GM12878 (cell line): ENCODE data around the gene ADPRHL1. TPM values are rescaled to one million over a fixed set of nuclear protein-coding genes. Genes with fewer than 3 reads are reported as not detected.

Experiments
- ATAC-seq: fragments of 200-7000 bp; cut with Tn5 transposase; 3 replicates; pipeline ENCODE4 v1.9.1; 2020; ENCODE audit warnings: mild to moderate bottlenecking, moderate library complexity
- BruUV-seq: library from RNA; stranded (reverse); fragments of 400-500 nt; replicated peaks from 2 replicates; lab custom pipeline; 2021; lab: Mats Ljungman, UMichigan
- CTCF ChIA-PET: fragments of 300-600 bp; sonication (Branson Sonifier 250); formaldehyde crosslinking; extraction: SDS; loops from one replicate; lab custom pipeline; 2021; ENCODE audit warnings: inconsistent platforms; lab: Yijun Ruan, JAX
- POLR2A ChIA-PET: fragments of 350-600 bp; formaldehyde crosslinking; extraction: SDS; loops from one replicate; lab custom pipeline; 2021; ENCODE audit warnings: inconsistent platforms; lab: Charles Lee
- RAD21 ChIA-PET: fragments of 300-600 bp; sonication (Branson Sonifier 250); formaldehyde crosslinking; loops from one replicate; lab custom pipeline; 2023; ENCODE audit warnings: antibody characterized with exemption; ENCODE audit not compliant: unreplicated experiment; lab: Charles Lee
- SMC1A ChIA-PET: fragments of 300-600 bp; sonication (Branson Sonifier 250); formaldehyde crosslinking; loops from one replicate; lab custom pipeline; 2023; ENCODE audit not compliant: unreplicated experiment, uncharacterized antibody; lab: Charles Lee
- DNase-seq: peaks from one replicate; pipeline ENCODE4 v3.0.0-alpha.2; 2011; ENCODE audit warnings: low read depth, low spot score
- FAIRE-seq: peaks from 3 replicates; lab custom pipeline; 2011; peaks lifted over from hg19 to GRCh38; lab: Jason Lieb, UNC
- H2AFZ ChIP-seq: 2 replicates; pipeline ENCODE4 v1.6.0; 2011; ENCODE audit warnings: low read depth, low read length, control low read depth; ENCODE audit not compliant: control insufficient read depth
- H3K27ac ChIP-seq: 2 replicates; pipeline ENCODE4 v1.5.1; 2011; ENCODE audit warnings: control low read depth; ENCODE audit not compliant: control insufficient read depth, insufficient read depth
- H3K27me3 ChIP-seq, 2 experiments: replicated peaks in 1 of 2; 2 replicates each; pipeline versions ENCODE4 v1.6.0 to v1.6.1; 2011; ENCODE audit warnings: low read length in 1 of 2; ENCODE audit not compliant: control insufficient read depth in 2 of 2, insufficient read depth in 2 of 2
- H3K36me3 ChIP-seq, 2 experiments: 2 replicates each; pipeline ENCODE4 v1.5.1; 2011; ENCODE audit warnings: low read length in 1 of 2; ENCODE audit not compliant: control insufficient read depth in 2 of 2, insufficient read depth in 2 of 2
- H3K4me1 ChIP-seq: 2 replicates; pipeline ENCODE4 v1.6.1; 2011; ENCODE audit warnings: mild to moderate bottlenecking, low read length, moderate library complexity, mixed read lengths; ENCODE audit not compliant: control insufficient read depth, insufficient read depth
- H3K4me2 ChIP-seq: 2 replicates; pipeline ENCODE4 v1.6.0; 2011; ENCODE audit warnings: control low read depth; ENCODE audit not compliant: control insufficient read depth, insufficient read depth
- H3K4me3 ChIP-seq: fragments of 200-600 bp; sonication (generic); 2 replicates; pipeline ENCODE4 v1.5.1; 2016
- H3K79me2 ChIP-seq: 2 replicates; pipeline ENCODE4 v1.6.0; 2011; ENCODE audit warnings: low read length; ENCODE audit not compliant: control insufficient read depth, insufficient read depth
- H3K9ac ChIP-seq: 2 replicates; pipeline ENCODE4 v1.8.0; 2011; ENCODE audit warnings: low read length, control low read depth, mixed read lengths; ENCODE audit not compliant: control insufficient read depth, insufficient read depth
- H3K9me3 ChIP-seq: replicated peaks from 3 replicates; pipeline ENCODE4 v1.5.1; 2011; ENCODE audit warnings: mild to moderate bottlenecking, low read length; ENCODE audit not compliant: control insufficient read depth, insufficient read depth
- H4K20me1 ChIP-seq: 2 replicates; pipeline ENCODE4 v1.6.0; 2011; ENCODE audit not compliant: control insufficient read depth, insufficient read depth
- CEBPB ChIP-seq, 2 experiments: fragments of 150-350 bp in 1 of 2; IDR thresholded peaks; 2 replicates each; pipeline ENCODE4 v1.6.1; 2012 to 2014; ENCODE audit warnings: low read depth in 2 of 2, low read length in 2 of 2, borderline replicate concordance in 1 of 2, inconsistent platforms in 1 of 2
- CHD2 ChIP-seq: IDR thresholded peaks from 2 replicates; pipeline ENCODE4 v1.6.1; 2011; ENCODE audit warnings: low read depth, low read length, improper control_type of control experiment, borderline replicate concordance
- CREB1 ChIP-seq: IDR thresholded peaks from 2 replicates; pipeline ENCODE4 v1.6.1; 2012; ENCODE audit warnings: low read depth, mild to moderate bottlenecking, inconsistent platforms
- DPF2 ChIP-seq: fragments of 450-650 bp; IDR thresholded peaks from 2 replicates; pipeline ENCODE4 v1.6.1; 2017; ENCODE audit warnings: mild to moderate bottlenecking
- EED ChIP-seq: sonication (generic); IDR thresholded peaks from 2 replicates; pipeline ENCODE4 v1.6.1; 2016; ENCODE audit warnings: antibody characterized with exemption, low read depth
- EZH2 ChIP-seq: IDR thresholded peaks from 2 replicates; pipeline ENCODE4 v1.6.1; 2012; ENCODE audit warnings: low read depth, mild to moderate bottlenecking, control low read depth, inconsistent platforms, low read length, borderline replicate concordance; ENCODE audit not compliant: control insufficient read depth
- MEF2B ChIP-seq: fragments of 450-650 bp; IDR thresholded peaks from 2 replicates; pipeline ENCODE4 v1.6.1; 2018; ENCODE audit warnings: mild to moderate bottlenecking, moderate library complexity; ENCODE audit not compliant: partially characterized antibody, poor library complexity, severe bottlenecking
- MTA3 ChIP-seq: IDR thresholded peaks from 2 replicates; pipeline ENCODE4 v1.6.1; 2012; ENCODE audit warnings: low read length, inconsistent platforms, borderline replicate concordance
- MXI1 ChIP-seq: fragments of 150-350 bp; IDR thresholded peaks from 2 replicates; pipeline ENCODE4 v1.6.1; 2011; ENCODE audit warnings: low read depth, mild to moderate bottlenecking, inconsistent platforms, low read length, improper control_type of control experiment
- RELA ChIP-seq: fragments of 450-650 bp; IDR thresholded peaks from 2 replicates; pipeline ENCODE4 v1.8.0; 2014; ENCODE audit warnings: borderline replicate concordance; ENCODE audit not compliant: partially characterized antibody
- SRF ChIP-seq, 2 experiments: IDR thresholded peaks; 2 replicates each; pipeline ENCODE4 v1.6.1; 2011; ENCODE audit warnings: low read depth in 2 of 2, low read length in 2 of 2, mild to moderate bottlenecking in 1 of 2, moderate library complexity in 1 of 2
- TCF12 ChIP-seq: IDR thresholded peaks from 2 replicates; pipeline ENCODE4 v1.6.1; 2011; ENCODE audit warnings: low read depth, mild to moderate bottlenecking, low read length
- ZNF24 ChIP-seq: fragments of 450-650 bp; IDR thresholded peaks from 2 replicates; pipeline ENCODE4 v1.6.1; 2017; ENCODE audit warnings: antibody characterized with exemption, mild to moderate bottlenecking
- WGBS: methylation state at CpG from one replicate; pipeline ENCODE4 v1.1.6; 2016; ENCODE audit warnings: low lambda C conversion rate; ENCODE audit not compliant: insufficient replicate concordance, insufficient coverage; ENCODE audit errors: missing lambda C conversion rate; 5-methylcytosine and 5-hydroxymethylcytosine counted together
- in situ Hi-C: fragments of 300-500 bp; cut with MboI; formaldehyde crosslinking; loops from 9 replicates; pipeline ENCODE4 v1.14.3; 2018; ENCODE audit warnings: mixed read lengths
- intact Hi-C: fragments of 100-400 bp; cut with micrococcal nuclease; formaldehyde crosslinking; loops from one replicate; pipeline ENCODE4 v1.14.2; 2022; ENCODE audit not compliant: unreplicated experiment
- polyA plus RNA-seq, 11 experiments: library from polyadenylated mRNA; depleted of rRNA in 4 of 11; unstranded in 6 of 11; stranded (reverse) in 5 of 11; fragments of >200 nt; fragmentation: Nextera tagmentation in 4 of 11; fragmentation: Illumina TruSeq in 1 of 11; extraction: Ambion mirVana in 4 of 11; extraction: Trizol in 1 of 11; gene quantifications; 1 replicate in 1 of 11; 2 replicates in 10 of 11; pipeline versions ENCODE4 v1.2.1 to v1.2.3, GENCODE V29; 2011 to 2016; ENCODE audit warnings: inconsistent platforms in 2 of 11, missing spikeins in 2 of 11, low read depth in 1 of 11
- total RNA-seq, 4 experiments: library from RNA; depleted of rRNA in 3 of 4; stranded (reverse); fragments of >200 nt in 3 of 4; fragmentation: Illumina TruSeq in 1 of 4; extraction: Trizol in 1 of 4; gene quantifications; 2 replicates each; pipeline versions ENCODE4 v1.2.1 to v1.2.3, GENCODE V29; 2013 to 2021
- TF ChIP-seq, protein P1 (sequence below): IDR thresholded peaks from 2 replicates; pipeline ENCODE4 v1.6.1; 2012; ENCODE audit warnings: low read depth, low read length, improper control_type of control experiment
- TF ChIP-seq, protein P2 (sequence below): fragments of 450-650 bp; IDR thresholded peaks from 2 replicates; pipeline ENCODE4 v1.6.1; 2017; ENCODE audit warnings: borderline replicate concordance

The ADPRHL1 gene
- total and polyA plus RNA-seq, 10 of the 15 experiments (the other 5 are each of a cell fraction or from before 2014, with no cell fraction given) = 0.05 to 1.9 (median 1.0) TPM

DNA sequence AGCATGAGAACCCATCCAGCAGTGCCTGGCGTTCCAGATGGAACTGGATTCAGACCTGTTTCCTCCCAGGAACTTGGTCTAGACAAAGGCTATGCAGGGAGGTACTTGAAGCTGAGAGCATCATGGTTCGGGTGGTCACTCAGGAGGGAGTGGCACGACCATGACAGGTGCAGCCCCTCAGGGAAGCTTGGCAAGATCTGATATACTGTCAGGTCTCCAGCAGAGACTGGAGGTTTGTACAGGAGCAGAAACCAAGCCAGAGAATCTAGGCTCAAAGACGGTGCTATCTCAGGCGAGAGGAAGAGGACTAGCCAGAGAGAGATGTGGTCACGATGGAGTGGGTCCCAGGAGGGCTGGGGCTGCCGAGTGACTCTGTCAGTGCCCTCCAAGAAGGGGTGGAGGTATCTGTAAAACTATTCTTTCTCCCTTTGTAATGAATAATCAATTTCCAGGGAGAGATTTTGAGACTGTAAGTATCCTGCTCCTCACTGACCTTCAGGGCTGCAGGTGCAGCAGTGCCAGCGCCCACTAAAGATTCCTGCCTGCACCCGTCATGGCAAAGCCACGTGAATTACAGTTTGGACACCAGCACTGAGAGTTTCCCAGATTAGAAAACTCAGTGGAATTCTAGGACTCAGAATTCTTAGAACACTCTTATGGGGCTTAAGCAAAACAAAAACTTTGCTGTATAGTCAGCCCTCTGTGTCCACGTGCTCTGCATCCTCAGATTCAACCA is 47.4 kb upstream of the ADPRHL1 start:
- Histone ChIP-seq H3K4me1 (peaks cover 2% of the 10 kb centered on the region; the same call in 1 of the 2 replicates), H3K27me3 (no peaks in the 10 kb centered on the region), H3K9ac (no peak overlapping the region), H3K4me2 (no peak overlapping the region), H3K79me2 (peaks cover 3% of the 10 kb centered on the region), H2AFZ (no peak overlapping the region), H3K4me3 (no peak overlapping the region), H3K9me3 (no peaks in the 10 kb centered on the region)
- SMC1A ChIA-PET = no interaction called here
- CTCF ChIA-PET = no interaction called here
- POLR2A ChIA-PET = no interaction called here
- DNase-seq = no peak
- no peak for ATAC-seq
- WGBS = 94% methylated on average over 11 of the region's 11 CpGs
- TF ChIP-seq DPF2 (no peak), RELA (no peak), CEBPB (IDR thresholded peaks at IDR 0.05; ENCODE audit: borderline replicate concordance in 1 of 2, low read depth in 2 of 2, low read length in 2 of 2) (no peak), EED (no peak), MXI1 (no peak), EZH2 (no peak), SRF (IDR thresholded peaks at IDR 0.05; ENCODE audit: low read depth in 2 of 2, low read length in 2 of 2) (no peak), ZNF24 (no peak), CHD2 (no peak), MEF2B (no peak), MTA3 (no peak), TCF12 (no peak), CREB1 (no peak)
- TF ChIP-seq, protein P1, sequence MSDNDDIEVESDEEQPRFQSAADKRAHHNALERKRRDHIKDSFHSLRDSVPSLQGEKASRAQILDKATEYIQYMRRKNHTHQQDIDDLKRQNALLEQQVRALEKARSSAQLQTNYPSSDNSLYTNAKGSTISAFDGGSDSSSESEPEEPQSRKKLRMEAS = no peak
- TF ChIP-seq, protein P2, sequence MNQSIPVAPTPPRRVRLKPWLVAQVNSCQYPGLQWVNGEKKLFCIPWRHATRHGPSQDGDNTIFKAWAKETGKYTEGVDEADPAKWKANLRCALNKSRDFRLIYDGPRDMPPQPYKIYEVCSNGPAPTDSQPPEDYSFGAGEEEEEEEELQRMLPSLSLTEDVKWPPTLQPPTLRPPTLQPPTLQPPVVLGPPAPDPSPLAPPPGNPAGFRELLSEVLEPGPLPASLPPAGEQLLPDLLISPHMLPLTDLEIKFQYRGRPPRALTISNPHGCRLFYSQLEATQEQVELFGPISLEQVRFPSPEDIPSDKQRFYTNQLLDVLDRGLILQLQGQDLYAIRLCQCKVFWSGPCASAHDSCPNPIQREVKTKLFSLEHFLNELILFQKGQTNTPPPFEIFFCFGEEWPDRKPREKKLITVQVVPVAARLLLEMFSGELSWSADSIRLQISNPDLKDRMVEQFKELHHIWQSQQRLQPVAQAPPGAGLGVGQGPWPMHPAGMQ = no peak
- TF ChIP-seq, all 136 proteins: peak for 0
- RAD21 ChIA-PET = no interaction called here
- Histone ChIP-seq H4K20me1 (no peaks in the 10 kb centered on the region), H3K36me3 (peaks cover 8 to 47% of the 10 kb centered on the region in 2 experiments), H3K27ac (no peak overlapping the region)
- in situ Hi-C loops = no loop called here
- intact Hi-C loops = no loop called here
- BruUV-seq = no TSS peak
- no peak for FAIRE-seq
